GM18951 (cell line): ENCODE measurements around the gene SMOC2.
"Not testable (repeated sequence)": the region's sequence is repeated elsewhere in the genome, so short reads cannot be mapped to it uniquely, and the experiment has no call there.

Experiments
- POLR2A ChIP-seq: IDR thresholded peaks from 4 replicates; pipeline ENCODE4 v1.6.1; 2011; ENCODE audit warnings: mild to moderate bottlenecking; ENCODE audit not compliant: insufficient read length, insufficient read depth; ENCODE audit errors: extremely low read depth
- in situ Hi-C: fragments of 300-500 bp; cut with MboI; formaldehyde crosslinking; loops from one replicate; pipeline ENCODE4 v1.12.0; 2022; ENCODE audit warnings: low sequenced_read_pairs, mixed read lengths, inconsistent platforms; ENCODE audit not compliant: unreplicated experiment

The SMOC2 gene

GRCh38 chr6:168528474-168529095, 87.6 kb downstream of the SMOC2 start:
- TF ChIP-seq POLR2A: no peak

GRCh38 chr6:168529214-168529613, 88.2 kb downstream of the SMOC2 start:
- no peak for TF ChIP-seq POLR2A
- in situ Hi-C loops: no loop called here

More at GRCh38 chr6:168528474-168529095, 87.6 kb downstream of the SMOC2 start:
- in situ Hi-C loops: no loop called here

GRCh38 chr6:168530653-168531071, 89.7 kb downstream of the SMOC2 start:
- in situ Hi-C loops: no loop called here

GRCh38 chr6:168532070-168532469, 91.1 kb downstream of the SMOC2 start:
- in situ Hi-C loops: no loop called here
- TF ChIP-seq POLR2A: no peak

More at GRCh38 chr6:168530653-168531071, 89.7 kb downstream of the SMOC2 start:
- no peak for TF ChIP-seq POLR2A

GRCh38 chr6:168533414-168533813, 92.4 kb downstream of the SMOC2 start:
- in situ Hi-C loops: no loop called here
- no peak for TF ChIP-seq POLR2A

GRCh38 chr6:168534265-168534664, 93.3 kb downstream of the SMOC2 start:
- in situ Hi-C loops: no loop called here
- no peak for TF ChIP-seq POLR2A

GRCh38 chr6:168535711-168536110, 94.7 kb downstream of the SMOC2 start:
- no peak for TF ChIP-seq POLR2A
- in situ Hi-C loops: no loop called here

GRCh38 chr6:168536196-168536595, 95.2 kb downstream of the SMOC2 start:
- TF ChIP-seq POLR2A: no peak
- in situ Hi-C loops: no loop called here

- TF ChIP-seq POLR2A: no peak
- in situ Hi-C loops: no loop called here
Measured at GRCh38 chr6:168536665-168537539, 95.9 kb downstream of the SMOC2 start.

- TF ChIP-seq POLR2A: no peak
- in situ Hi-C loops: no loop called here
Measured at GRCh38 chr6:168537540-168537884, 96.5 kb downstream of the SMOC2 start.

- in situ Hi-C loops: not testable (repeated sequence)
Measured at GRCh38 chr6:168538188-168538891, 97.4 kb downstream of the SMOC2 start.

GRCh38 chr6:168538892-168539811, 98.2 kb downstream of the SMOC2 start:
- no peak for TF ChIP-seq POLR2A
- in situ Hi-C loops: no loop called here
